Activated T-cell treated with anti-CD3 and anti-CD28 coated beads, Interleukin-2, amount 50 U/mL, for 24 hours (primary cell): ENCODE measurements around the gene CDHR1.

Source experiments
- DNase-seq: peaks from one replicate; pipeline ENCODE4 v3.0.0-alpha.2; 2020
- H3K27ac Mint-ChIP-seq: 2 replicates; pipeline ENCODE4 v1.8.0; 2020; ENCODE audit warnings: mild to moderate bottlenecking, mixed read lengths
- H3K27me3 Mint-ChIP-seq: 2 replicates; pipeline ENCODE4 v1.8.0; 2020; ENCODE audit warnings: mixed read lengths
- H3K36me3 Mint-ChIP-seq: 2 replicates; pipeline ENCODE4 v1.8.0; 2020; ENCODE audit warnings: low read depth, mixed read lengths
- H3K4me1 Mint-ChIP-seq: 2 replicates; pipeline ENCODE4 v1.8.0; 2020; ENCODE audit warnings: low read depth, mixed read lengths
- H3K4me3 Mint-ChIP-seq: 2 replicates; pipeline ENCODE4 v1.8.0; 2020; ENCODE audit warnings: mild to moderate bottlenecking, moderate library complexity, mixed read lengths
- H3K9me3 Mint-ChIP-seq: 2 replicates; pipeline ENCODE4 v1.8.0; 2020; ENCODE audit warnings: mixed read lengths

Gene CDHR1

DNA sequence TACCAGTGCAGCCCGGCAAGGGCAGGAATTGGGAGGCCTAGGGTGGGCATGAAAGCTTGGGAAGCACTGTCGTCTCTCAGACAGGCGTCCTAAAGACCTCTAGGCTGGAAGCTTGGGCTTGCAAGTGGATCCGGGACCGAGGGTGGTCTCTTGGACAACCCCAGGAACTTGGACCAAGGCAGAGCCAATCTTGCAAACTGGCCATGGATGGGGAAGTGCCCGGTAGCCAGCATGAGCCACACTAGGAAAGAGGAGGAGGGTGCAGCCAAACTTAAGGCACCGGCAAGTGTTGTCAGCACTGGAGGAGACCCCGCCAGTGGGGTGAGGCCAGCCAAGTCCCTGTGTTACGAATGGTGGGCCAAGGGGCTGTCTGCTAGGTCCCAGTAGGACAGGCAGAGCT is 22.5 kb downstream of the CDHR1 start:
- no peak for DNase-seq
- peaks cover 2% of the 10 kb centered on the region for H3K4me1 Mint-ChIP-seq
- H3K27ac Mint-ChIP-seq, result no peak overlapping the region
- no peaks in the 10 kb centered on the region for H3K36me3 Mint-ChIP-seq
- peaks cover 5% of the 10 kb centered on the region for H3K27me3 Mint-ChIP-seq
- H3K4me3 Mint-ChIP-seq, result no peak overlapping the region
- H3K9me3 Mint-ChIP-seq, result peaks cover 5% of the 10 kb centered on the region

- Mint-ChIP-seq H3K36me3 (no peaks in the 10 kb centered on the region), H3K4me3 (no peak overlapping the region), H3K27ac (no peak overlapping the region), H3K9me3 (peaks cover 5% of the 10 kb centered on the region), H3K4me1 (peaks cover 2% of the 10 kb centered on the region), H3K27me3 (peaks cover 6% of the 10 kb centered on the region)
- no peak for DNase-seq
Observed at GRCh38 chr10:84217746-84218145, 23.4 kb downstream of the CDHR1 start.

GRCh38 chr10:84221916-84222315 is 27.6 kb downstream of the CDHR1 start:
- no peak overlapping the region for H3K27ac Mint-ChIP-seq
- H3K36me3 Mint-ChIP-seq, result no peaks in the 10 kb centered on the region
- H3K4me1 Mint-ChIP-seq, result no peaks in the 10 kb centered on the region
- no peak for DNase-seq
- no peak overlapping the region for H3K4me3 Mint-ChIP-seq
- peaks cover 5% of the 10 kb centered on the region for H3K9me3 Mint-ChIP-seq
- H3K27me3 Mint-ChIP-seq, result peaks cover 27% of the 10 kb centered on the region

GRCh38 chr10:84224411-84225028 is 30.2 kb downstream of the CDHR1 start:
- Mint-ChIP-seq H3K4me1 (no peaks in the 10 kb centered on the region), H3K9me3 (peaks cover 2% of the 10 kb centered on the region), H3K4me3 (no peak overlapping the region), H3K27ac (no peak overlapping the region), H3K27me3 (peaks cover 47% of the 10 kb centered on the region), H3K36me3 (no peaks in the 10 kb centered on the region)
- no peak for DNase-seq

DNA sequence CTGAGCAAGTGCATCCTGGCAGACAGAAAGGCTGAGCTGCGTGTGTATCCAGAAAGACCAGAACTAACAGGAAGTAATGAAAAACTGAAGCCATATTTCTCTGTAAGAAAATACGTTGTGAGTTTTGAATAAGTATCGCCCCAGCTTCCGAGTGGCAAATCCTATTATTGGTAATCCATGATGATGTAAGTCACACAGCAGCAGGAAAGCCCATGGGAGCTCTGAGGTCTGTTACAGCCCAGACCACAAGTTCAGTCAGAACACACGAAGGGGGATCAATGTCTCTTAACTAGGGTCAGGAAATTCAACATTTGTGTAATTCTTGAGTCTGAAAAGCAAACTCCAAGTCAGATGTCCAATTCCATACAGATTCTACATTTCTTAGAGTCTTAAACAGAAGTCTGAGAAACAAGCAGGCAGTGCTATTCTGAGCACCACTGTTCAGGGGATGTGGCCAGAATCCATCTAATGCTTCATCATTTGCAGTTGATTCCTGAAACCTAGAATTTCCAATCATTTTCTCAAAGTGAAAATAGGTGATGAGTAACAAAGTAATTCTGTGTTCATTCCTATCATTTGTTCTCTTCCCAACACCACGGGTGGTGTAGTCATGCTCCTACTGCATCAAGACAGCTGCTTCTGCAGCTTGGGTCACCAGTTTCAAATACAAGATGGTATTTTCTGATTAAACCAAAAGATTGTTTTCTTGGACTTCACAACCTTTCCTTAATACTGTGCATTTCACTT is 31.3 kb downstream of the CDHR1 start, which contains the start of gene LRIT2:
Gene LRIT2, minus strand, starts transcription at position 118 of the 747 bp plus-strand sequence. Its CDS starts 24 bp downstream, at position 94.
- Mint-ChIP-seq H3K27ac (no peak within 1 kb of the TSS), H3K4me1 (no peaks in the 10 kb centered on the region), H3K36me3 (no peaks in the 10 kb centered on the region), H3K27me3 (peaks cover 46% of the 10 kb centered on the region), H3K9me3 (no peaks in the 10 kb centered on the region), H3K4me3 (no peak within 1 kb of the TSS)
- no peak for DNase-seq

- Mint-ChIP-seq H3K4me3 (no peak overlapping the region), H3K4me1 (no peaks in the 10 kb centered on the region), H3K27ac (no peak overlapping the region), H3K27me3 (peaks cover 47% of the 10 kb centered on the region), H3K9me3 (no peaks in the 10 kb centered on the region), H3K36me3 (no peaks in the 10 kb centered on the region)
- DNase-seq, result no peak
Observed at GRCh38 chr10:84226616-84227015, 32.3 kb downstream of the CDHR1 start.

GRCh38 chr10:84227810-84228209 is 33.5 kb downstream of the CDHR1 start:
- Mint-ChIP-seq H3K9me3 (no peaks in the 10 kb centered on the region), H3K4me1 (no peaks in the 10 kb centered on the region), H3K27me3 (peaks cover 45% of the 10 kb centered on the region), H3K4me3 (no peak overlapping the region), H3K27ac (no peak overlapping the region), H3K36me3 (no peaks in the 10 kb centered on the region)
- DNase-seq, result no peak

- no peak overlapping the region for H3K4me3 Mint-ChIP-seq
- H3K36me3 Mint-ChIP-seq, result no peaks in the 10 kb centered on the region
- DNase-seq, result no peak
- no peaks in the 10 kb centered on the region for H3K4me1 Mint-ChIP-seq
- H3K27me3 Mint-ChIP-seq, result peaks cover 33% of the 10 kb centered on the region
- H3K9me3 Mint-ChIP-seq, result no peaks in the 10 kb centered on the region
- no peak overlapping the region for H3K27ac Mint-ChIP-seq
Observed at GRCh38 chr10:84230359-84230758, 36.0 kb downstream of the CDHR1 start.

GRCh38 chr10:84232376-84232775 is 38.0 kb downstream of the CDHR1 start:
- no peaks in the 10 kb centered on the region for H3K4me1 Mint-ChIP-seq
- H3K4me3 Mint-ChIP-seq, result no peak overlapping the region
- peaks cover 33% of the 10 kb centered on the region for H3K27me3 Mint-ChIP-seq
- no peak for DNase-seq
- no peak overlapping the region for H3K27ac Mint-ChIP-seq
- no peaks in the 10 kb centered on the region for H3K36me3 Mint-ChIP-seq
- no peaks in the 10 kb centered on the region for H3K9me3 Mint-ChIP-seq

- DNase-seq, result no peak
- Mint-ChIP-seq H3K27me3 (peaks cover 27% of the 10 kb centered on the region), H3K4me3 (no peak overlapping the region), H3K27ac (no peak overlapping the region), H3K9me3 (no peaks in the 10 kb centered on the region), H3K36me3 (no peaks in the 10 kb centered on the region), H3K4me1 (no peaks in the 10 kb centered on the region)
Observed at GRCh38 chr10:84233940-84234339, 39.6 kb downstream of the CDHR1 start.

- no peak for DNase-seq
- Mint-ChIP-seq H3K9me3 (no peaks in the 10 kb centered on the region), H3K27ac (no peak overlapping the region), H3K27me3 (peaks cover 22% of the 10 kb centered on the region), H3K36me3 (no peaks in the 10 kb centered on the region), H3K4me1 (no peaks in the 10 kb centered on the region), H3K4me3 (no peak overlapping the region)
Observed at GRCh38 chr10:84234479-84234878, 40.1 kb downstream of the CDHR1 start.

DNA sequence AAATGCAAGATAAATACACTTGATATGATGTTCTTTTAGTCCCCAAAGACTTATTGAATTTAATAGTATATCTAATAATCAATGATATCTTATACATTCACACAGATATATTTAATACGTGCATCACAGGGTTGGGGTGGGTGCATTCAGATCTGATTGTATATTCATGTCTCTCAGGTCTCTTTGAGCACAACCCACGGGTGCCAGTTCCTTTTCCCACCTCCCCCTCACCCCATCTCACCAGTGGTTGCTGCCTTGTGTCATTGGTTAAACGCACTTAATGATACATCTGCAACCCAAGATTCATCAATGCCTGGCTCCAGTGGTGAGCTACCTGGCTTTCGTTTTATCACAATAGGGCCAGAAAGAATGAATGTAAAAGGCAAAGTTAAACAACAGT is 40.8 kb downstream of the CDHR1 start:
- no peaks in the 10 kb centered on the region for H3K4me1 Mint-ChIP-seq
- no peaks in the 10 kb centered on the region for H3K36me3 Mint-ChIP-seq
- no peak overlapping the region for H3K27ac Mint-ChIP-seq
- DNase-seq, result no peak
- H3K9me3 Mint-ChIP-seq, result no peaks in the 10 kb centered on the region
- peaks cover 21% of the 10 kb centered on the region for H3K27me3 Mint-ChIP-seq
- no peak overlapping the region for H3K4me3 Mint-ChIP-seq

DNA sequence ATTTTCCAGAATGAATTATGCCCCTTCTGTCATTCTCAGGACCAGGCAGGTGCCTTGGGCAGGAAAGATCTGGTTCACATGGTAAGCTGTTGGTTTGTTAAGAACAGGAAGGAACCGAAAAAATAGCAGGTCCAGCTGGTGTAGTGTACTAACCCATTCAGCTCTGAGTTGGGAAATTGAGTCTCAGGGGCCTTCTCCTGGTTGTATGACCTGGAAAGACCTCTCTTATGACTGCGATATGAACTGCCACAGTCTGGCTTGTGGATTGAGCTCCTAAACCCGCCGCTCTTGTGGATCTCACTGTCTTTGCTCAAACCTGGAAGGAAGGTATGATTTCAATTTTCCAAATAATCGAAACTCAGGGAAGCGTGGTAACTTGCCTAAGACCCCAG is 42.5 kb downstream of the CDHR1 start:
- no peaks in the 10 kb centered on the region for H3K36me3 Mint-ChIP-seq
- H3K9me3 Mint-ChIP-seq, result no peaks in the 10 kb centered on the region
- no peak for DNase-seq
- H3K27me3 Mint-ChIP-seq, result peaks cover 17% of the 10 kb centered on the region
- no peak overlapping the region for H3K27ac Mint-ChIP-seq
- no peaks in the 10 kb centered on the region for H3K4me1 Mint-ChIP-seq
- H3K4me3 Mint-ChIP-seq, result no peak overlapping the region

GRCh38 chr10:84237199-84238051 is 43.1 kb downstream of the CDHR1 start:
- Mint-ChIP-seq H3K27me3 (peaks cover 17% of the 10 kb centered on the region), H3K4me1 (no peaks in the 10 kb centered on the region), H3K4me3 (no peak overlapping the region), H3K27ac (no peak overlapping the region), H3K9me3 (no peaks in the 10 kb centered on the region), H3K36me3 (no peaks in the 10 kb centered on the region)
- DNase-seq, result no peak

DNA sequence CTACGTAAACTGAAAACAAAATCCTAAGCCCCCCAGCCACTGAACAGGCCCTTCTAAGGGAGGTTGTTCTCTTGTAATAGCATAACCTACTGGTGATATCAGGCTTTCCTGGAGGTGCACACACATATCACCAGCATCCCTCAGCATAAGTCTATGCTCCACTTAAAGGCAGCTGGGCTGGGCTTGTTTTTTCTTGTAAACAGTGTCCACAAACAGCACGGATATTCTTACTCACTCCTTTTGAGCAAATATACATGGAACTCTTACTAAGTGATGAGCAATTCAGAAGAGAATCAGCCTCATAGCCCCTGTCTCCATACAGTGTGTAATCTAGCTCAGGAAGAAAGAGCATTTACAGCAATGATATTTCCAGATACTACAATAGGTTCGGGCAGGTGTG is 44.6 kb downstream of the CDHR1 start:
- Mint-ChIP-seq H3K4me3 (no peak overlapping the region), H3K36me3 (no peaks in the 10 kb centered on the region), H3K9me3 (no peaks in the 10 kb centered on the region), H3K4me1 (no peaks in the 10 kb centered on the region), H3K27ac (no peak overlapping the region), H3K27me3 (peaks cover 17% of the 10 kb centered on the region)
- no peak for DNase-seq
